IMR-90 (cell line): ENCODE measurements around the gene CCDC61. TPM values are rescaled to one million over a fixed set of nuclear protein-coding genes. Genes with fewer than 3 reads are reported as not detected.

Source experiments
- ATAC-seq: fragments of 200-7000 bp; cut with Tn5 transposase; 2 replicates; pipeline ENCODE4 v1.9.1; 2020; ENCODE audit warnings: low read depth, mild to moderate bottlenecking, moderate library complexity
- BruUV-seq: library from RNA; stranded (reverse); fragments of 400-500 nt; replicated peaks from 2 replicates; lab custom pipeline; 2021; lab: Mats Ljungman, UMichigan
- CTCF ChIA-PET: fragments of 300-600 bp; formaldehyde crosslinking; extraction: SDS; loops from one replicate; lab custom pipeline; 2021; ENCODE audit warnings: antibody characterized with exemption; lab: Yijun Ruan, JAX
- POLR2A ChIA-PET: fragments of 300-600 bp; sonication (Branson Sonifier 250); formaldehyde crosslinking; loops from one replicate; lab custom pipeline; 2022; ENCODE audit warnings: antibody characterized with exemption; ENCODE audit not compliant: unreplicated experiment; lab: Charles Lee
- DNase-seq: peaks from one replicate; pipeline ENCODE4 v3.0.0; 2013
- H2AFZ ChIP-seq: replicated peaks from 2 replicates; pipeline ENCODE3; 2013; ENCODE audit warnings: low read length, mild to moderate bottlenecking; ENCODE audit not compliant: poor library complexity
- H2AK5ac ChIP-seq: 2 replicates; pipeline ENCODE4 v1.6.1; 2013; ENCODE audit warnings: low read depth, low read length, inconsistent platforms
- H2AK9ac ChIP-seq: replicated peaks from 2 replicates; pipeline ENCODE3; 2013; ENCODE audit warnings: mild to moderate bottlenecking, low read depth, low read length, moderate library complexity; ENCODE audit not compliant: poor library complexity
- H2BK120ac ChIP-seq: 2 replicates; pipeline ENCODE4 v1.6.1; 2013; ENCODE audit warnings: low read depth, low read length, inconsistent platforms
- H2BK15ac ChIP-seq: 3 replicates; pipeline ENCODE4 v1.6.1; 2013; ENCODE audit warnings: low read depth, low read length, inconsistent platforms
- H2BK20ac ChIP-seq: 2 replicates; pipeline ENCODE4 v1.6.1; 2013; ENCODE audit warnings: low read depth, mild to moderate bottlenecking, inconsistent platforms, low read length, moderate library complexity
- H2BK5ac ChIP-seq: 2 replicates; pipeline ENCODE4 v1.6.1; 2013; ENCODE audit warnings: mild to moderate bottlenecking, low read depth, low read length, inconsistent platforms; ENCODE audit not compliant: poor library complexity, severe bottlenecking
- H3K14ac ChIP-seq: replicated peaks from 2 replicates; pipeline ENCODE4 v1.6.1; 2013; ENCODE audit warnings: low read depth, low read length, inconsistent platforms
- H3K18ac ChIP-seq: 2 replicates; pipeline ENCODE4 v1.6.1; 2013; ENCODE audit warnings: low read depth, low read length, control low read depth
- H3K23ac ChIP-seq: 2 replicates; pipeline ENCODE4 v1.6.1; 2013; ENCODE audit warnings: low read depth, low read length, inconsistent platforms
- H3K27ac ChIP-seq: 2 replicates; pipeline ENCODE4 v1.5.1; 2013; ENCODE audit warnings: mild to moderate bottlenecking, control low read depth, low read length; ENCODE audit not compliant: insufficient read depth
- H3K27me3 ChIP-seq: 2 replicates; pipeline ENCODE4 v1.6.1; 2013; ENCODE audit warnings: low read length; ENCODE audit not compliant: control insufficient read depth, insufficient read depth
- H3K36me3 ChIP-seq: 2 replicates; pipeline ENCODE4 v1.6.1; 2013; ENCODE audit warnings: low read length, mixed read lengths; ENCODE audit not compliant: control insufficient read depth, insufficient read depth
- H3K4ac ChIP-seq: 2 replicates; pipeline ENCODE4 v1.6.1; 2013; ENCODE audit warnings: low read depth, low read length, inconsistent platforms
- H3K4me1 ChIP-seq: 2 replicates; pipeline ENCODE4 v1.6.1; 2013; ENCODE audit warnings: low read length, mixed read lengths; ENCODE audit not compliant: control insufficient read depth, insufficient read depth
- H3K4me2 ChIP-seq: 2 replicates; pipeline ENCODE4 v1.6.1; 2013; ENCODE audit warnings: low read depth, mild to moderate bottlenecking, control low read depth, low read length, moderate library complexity
- H3K4me3 ChIP-seq: 2 replicates; pipeline ENCODE4 v1.5.1; 2013; ENCODE audit warnings: low read depth, mild to moderate bottlenecking, control low read depth, low read length, moderate library complexity; ENCODE audit not compliant: insufficient read depth
- H3K56ac ChIP-seq: 2 replicates; pipeline ENCODE4 v1.6.1; 2013; ENCODE audit warnings: low read length, inconsistent platforms; ENCODE audit not compliant: insufficient read depth; ENCODE audit errors: extremely low read depth
- H3K79me1 ChIP-seq, 2 experiments: 2 replicates each; pipeline ENCODE4 v1.6.1; 2013; ENCODE audit warnings: low read length in 2 of 2, inconsistent platforms in 1 of 2, low read depth in 1 of 2
- H3K9ac ChIP-seq: 2 replicates; pipeline ENCODE4 v1.6.1; 2013; ENCODE audit warnings: low read depth, low read length, control low read depth
- H3K9me1 ChIP-seq: 2 replicates; pipeline ENCODE4 v1.6.1; 2013; ENCODE audit warnings: low read length, inconsistent platforms; ENCODE audit not compliant: insufficient read depth
- H3K9me3 ChIP-seq: 2 replicates; pipeline ENCODE4 v1.6.1; 2013; ENCODE audit warnings: low read length; ENCODE audit not compliant: control insufficient read depth, insufficient read depth
- H4K20me1 ChIP-seq: 2 replicates; pipeline ENCODE4 v1.6.1; 2013; ENCODE audit warnings: low read length, inconsistent platforms; ENCODE audit not compliant: insufficient read depth
- H4K5ac ChIP-seq: 2 replicates; pipeline ENCODE4 v1.6.1; 2013; ENCODE audit warnings: mild to moderate bottlenecking, low read depth, low read length, control low read depth
- H4K8ac ChIP-seq, 2 experiments: 2 replicates each; pipeline ENCODE4 v1.6.1; 2013; ENCODE audit warnings: low read depth in 2 of 2, low read length in 2 of 2, control low read depth in 1 of 2, inconsistent platforms in 1 of 2
- H4K91ac ChIP-seq: 2 replicates; pipeline ENCODE4 v1.6.1; 2013; ENCODE audit warnings: low read depth, low read length, inconsistent platforms; ENCODE audit not compliant: insufficient read depth
- NFE2L2 ChIP-seq: fragments of 150-350 bp; IDR thresholded peaks from 2 replicates; pipeline ENCODE4 v1.6.1; 2016; ENCODE audit warnings: low read depth, mild to moderate bottlenecking, low read length
- WGBS, 2 experiments: methylation state at CpG; one replicate each; pipeline versions ENCODE4 v1.1.5 to v1.1.7; 2013; ENCODE audit warnings: missing lambda C conversion rate in 2 of 2; ENCODE audit not compliant: insufficient read length in 1 of 2; ENCODE audit errors: extremely low coverage in 2 of 2; 5-methylcytosine and 5-hydroxymethylcytosine counted together
- dilution Hi-C: fragments of 300-500 bp; cut with HindIII; formaldehyde crosslinking; loops from one replicate; pipeline ENCODE4 v1.14.3; 2018; ENCODE audit warnings: low sequenced_read_pairs; ENCODE audit not compliant: unreplicated experiment
- in situ Hi-C: fragments of 300-500 bp; cut with MboI; formaldehyde crosslinking; loops from 3 replicates; pipeline ENCODE4 v1.14.3; 2019; ENCODE audit warnings: low sequenced_read_pairs, inconsistent platforms, mixed read lengths
- intact Hi-C: fragments of 100-400 bp; cut with micrococcal nuclease; formaldehyde crosslinking; loops from 2 replicates; pipeline ENCODE4 v1.10.0; 2022
- polyA plus RNA-seq, 3 experiments: library from polyadenylated mRNA; depleted of rRNA; stranded (reverse); fragments of >200 nt; gene quantifications; 2 replicates each; pipeline ENCODE4 v1.2.3, GENCODE V29; 2012; ENCODE audit warnings: low replicate concordance in 1 of 3
- total RNA-seq: library from RNA; depleted of rRNA; stranded (reverse); fragments of >200 nt; gene quantifications from 2 replicates; pipeline ENCODE4 v1.2.3, GENCODE V29; 2012

Gene CCDC61
- total and polyA plus RNA-seq, 2 of the 4 experiments (the other 2 are of a cell fraction): 3.2 to 9.1 TPM

DNA sequence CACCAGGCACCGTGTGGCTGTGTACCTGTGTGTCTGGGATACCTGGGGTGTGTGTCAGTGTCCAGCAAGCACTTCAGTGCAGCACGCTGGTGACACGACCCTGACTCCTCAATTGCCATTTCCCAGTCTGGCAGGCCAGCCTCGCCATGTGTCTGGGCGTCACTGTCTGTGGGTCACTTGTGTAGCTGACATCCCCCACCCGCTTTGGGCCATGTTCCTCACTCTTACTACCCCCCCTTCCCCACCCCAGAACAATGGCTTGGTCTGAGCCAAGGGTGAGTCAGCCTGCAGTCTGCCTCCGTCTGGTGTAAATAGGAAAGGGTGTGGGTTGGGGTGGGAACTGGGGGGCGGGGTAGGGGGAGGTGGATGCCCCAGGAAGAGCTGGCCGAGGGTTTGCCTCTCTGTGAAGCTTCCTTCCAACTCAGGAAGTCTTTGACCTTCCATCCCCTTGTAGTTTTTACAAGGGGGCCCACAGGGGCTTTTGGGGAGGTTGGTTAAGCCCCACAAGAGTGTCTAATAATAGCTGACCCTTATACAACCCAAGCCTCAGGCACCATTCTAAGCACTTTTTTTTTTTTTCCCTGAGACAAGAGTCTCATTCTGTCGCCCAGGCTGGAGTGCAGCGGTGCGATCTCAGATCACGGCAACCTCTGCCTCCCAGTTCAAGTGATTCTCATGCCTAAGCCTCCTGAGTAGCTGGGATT is 39.2 kb upstream of the CCDC61 start:
- H3K23ac ChIP-seq: no peak overlapping the region
- dilution Hi-C loops (no loop called here), in situ Hi-C loops (no loop called here), intact Hi-C loops (no loop called here)
- no peak overlapping the region for H3K4me3 ChIP-seq
- H4K8ac ChIP-seq: no peak overlapping the region
- ChIA-PET CTCF (no interaction called here), POLR2A (no interaction called here)
- WGBS, 2 experiments: no CpG with 5 or more reads among the region's 13 CpGs
- no peak overlapping the region for H3K4ac ChIP-seq
- no peaks in the 10 kb centered on the region for H3K9me3 ChIP-seq
- H3K4me2 ChIP-seq: no peak overlapping the region
- no peaks in the 10 kb centered on the region for H3K79me1 ChIP-seq
- H2BK20ac ChIP-seq: no peak overlapping the region
- no peak overlapping the region for H4K91ac ChIP-seq
- H4K20me1 ChIP-seq: no peaks in the 10 kb centered on the region; the same call in 1 of the 2 replicates
- no peaks in the 10 kb centered on the region for H3K36me3 ChIP-seq
- H2BK15ac ChIP-seq: no peak overlapping the region
- H2BK120ac ChIP-seq: no peak overlapping the region
- H3K56ac ChIP-seq: no peak overlapping the region
- no peak for TF ChIP-seq NFE2L2
- ATAC-seq (no peak), DNase-seq (peak; percentile 7)
- H2AK5ac ChIP-seq: no peak overlapping the region
- no peak overlapping the region for H2AFZ ChIP-seq
- H3K9me1 ChIP-seq: peaks cover 4% of the 10 kb centered on the region; the same call in 1 of the 2 replicates
- no peak overlapping the region for H3K27ac ChIP-seq
- no peak overlapping the region for H2AK9ac ChIP-seq
- H3K9ac ChIP-seq: no peak overlapping the region
- no peak overlapping the region for H4K5ac ChIP-seq
- no peaks in the 10 kb centered on the region for H3K4me1 ChIP-seq
- no peak overlapping the region for H3K14ac ChIP-seq
- H3K18ac ChIP-seq: no peak overlapping the region
- H2BK5ac ChIP-seq: no peak overlapping the region
- H3K27me3 ChIP-seq: peaks cover 17% of the 10 kb centered on the region
- no TSS peak for BruUV-seq
